Transverse colon (tissue), 3 donors: ENCODE results near the gene STAP2.

Source experiments
- CTCF ChIP-seq, 5 experiments: fragments of 200-600 bp in 3 of 5; fragments of 450-650 bp in 2 of 5; sonication (generic) in 3 of 5; IDR thresholded peaks; 1 replicate in 2 of 5; 2 replicates in 3 of 5; pipeline ENCODE4 v1.5.1; 2016 to 2017; ENCODE audit warnings: antibody characterized with exemption in 5 of 5, inconsistent platforms in 3 of 5, mild to moderate bottlenecking in 2 of 5, moderate library complexity in 1 of 5
- EP300 ChIP-seq: sonication (generic); formaldehyde crosslinking; IDR thresholded peaks from one replicate; pipeline ENCODE4 v1.6.1; 2017; ENCODE audit warnings: antibody characterized with exemption, low read depth
- POLR2A ChIP-seq: fragments of 450-650 bp; IDR thresholded peaks from one replicate; pipeline ENCODE4 v1.6.1; 2016; ENCODE audit warnings: antibody characterized with exemption, mild to moderate bottlenecking, moderate library complexity

GRCh38 chr19:4320419-4320818 lies 18.2 kb downstream of the STAP2 start:
- no peak for TF ChIP-seq EP300
- no peak for TF ChIP-seq CTCF (IDR thresholded peaks at IDR 0.05)
- TF ChIP-seq POLR2A, result no peak
